K562 (cell line): ENCODE measurements around the gene TP53BP1. TPM values are rescaled to one million over a fixed set of nuclear protein-coding genes. Genes with fewer than 3 reads are reported as not detected.

ENCODE experiments used
- BCL6 ChIP-seq: fragments of 250-450 bp; sonication (Bioruptor Pico); IDR thresholded peaks from 2 replicates; pipeline ENCODE4 v1.4.0; 2020
- DDX20 ChIP-seq: fragments of 450-650 bp; IDR thresholded peaks from 2 replicates; pipeline ENCODE4 v1.6.1; 2016; ENCODE audit warnings: missing genetic modification characterization, low read depth, mild to moderate bottlenecking, missing compliant biosample characterization, moderate library complexity
- DIDO1 ChIP-seq: fragments of 450-650 bp; IDR thresholded peaks from 2 replicates; pipeline ENCODE4 v1.6.1; 2016; ENCODE audit warnings: low read depth, missing biosample characterization, missing genetic modification characterization
- HMGN3 ChIP-seq: IDR thresholded peaks from 2 replicates; pipeline ENCODE4 v1.6.1; 2011; ENCODE audit warnings: borderline replicate concordance, low read depth, mild to moderate bottlenecking, mixed read lengths, low read length; ENCODE audit not compliant: insufficient read length; ENCODE audit errors: extremely low read depth
- JUND ChIP-seq, 2 experiments: IDR thresholded peaks; 2 replicates in 1 of 2; 3 replicates in 1 of 2; pipeline ENCODE4 v1.6.1; 2011; ENCODE audit warnings: borderline replicate concordance in 2 of 2, low read depth in 2 of 2, low read length in 2 of 2, improper control_type of control experiment in 1 of 2, missing biosample characterization in 1 of 2, missing genetic modification characterization in 1 of 2, missing genetic modification reagents in 1 of 2
- KLF13 ChIP-seq: fragments of 450-650 bp; IDR thresholded peaks from 2 replicates; pipeline ENCODE4 v1.6.1; 2016; ENCODE audit warnings: missing genetic modification characterization, low read depth, mild to moderate bottlenecking, missing compliant biosample characterization, moderate library complexity, borderline replicate concordance
- LCOR ChIP-seq: sonication (generic); formaldehyde crosslinking; IDR thresholded peaks from 2 replicates; pipeline ENCODE4 v1.8.0; 2022; ENCODE audit warnings: mild to moderate bottlenecking, missing genetic modification reagents
- MYC ChIP-seq, 2 experiments: fragments of 250-450 bp in 1 of 2; sonication (Bioruptor Pico) in 1 of 2; IDR thresholded peaks; 2 replicates each; pipeline versions ENCODE4 v1.5.1 to v1.6.1; 2012 to 2021; ENCODE audit warnings: low read depth in 2 of 2, borderline replicate concordance in 1 of 2, improper control_type of control experiment in 1 of 2, low read length in 1 of 2, mild to moderate bottlenecking in 1 of 2, moderate library complexity in 1 of 2
- NFE2L1 ChIP-seq: fragments of 450-650 bp; IDR thresholded peaks from 2 replicates; pipeline ENCODE4 v1.6.1; 2016; ENCODE audit warnings: missing genetic modification characterization, low read depth, mild to moderate bottlenecking, missing compliant biosample characterization, moderate library complexity, borderline replicate concordance
- NR1H2 ChIP-seq: sonication (generic); formaldehyde crosslinking; IDR thresholded peaks from 2 replicates; pipeline ENCODE4 v1.4.0; 2020; ENCODE audit warnings: mild to moderate bottlenecking, missing genetic modification reagents
- PCBP2 ChIP-seq: fragments of 200-400 bp; formaldehyde crosslinking; IDR thresholded peaks from 2 replicates; pipeline ENCODE4 v1.6.1; 2018; ENCODE audit warnings: low read length, low read depth, mild to moderate bottlenecking, moderate library complexity; ENCODE audit not compliant: poor library complexity, severe bottlenecking
- PHB ChIP-seq: fragments of 250-450 bp; sonication (Bioruptor Pico); IDR thresholded peaks from 2 replicates; pipeline ENCODE4 v1.5.0; 2021
- PYGO2 ChIP-seq: fragments of 450-650 bp; IDR thresholded peaks from 2 replicates; pipeline ENCODE4 v1.6.1; 2016; ENCODE audit warnings: mild to moderate bottlenecking, missing genetic modification characterization, moderate library complexity, missing compliant biosample characterization
- RBBP5 ChIP-seq: fragments of 200-600 bp; sonication (generic); IDR thresholded peaks from 2 replicates; pipeline ENCODE4 v1.6.1; 2012; ENCODE audit warnings: borderline replicate concordance, mild to moderate bottlenecking, low read length, control low read depth, inconsistent platforms; ENCODE audit not compliant: insufficient read depth, poor library complexity, severe bottlenecking
- SIX5 ChIP-seq, 2 experiments: IDR thresholded peaks; 2 replicates each; pipeline ENCODE4 v1.6.1; 2011; ENCODE audit warnings: low read length in 2 of 2, borderline replicate concordance in 1 of 2, low read depth in 1 of 2, mild to moderate bottlenecking in 1 of 2, moderate library complexity in 1 of 2; ENCODE audit not compliant: insufficient read depth in 1 of 2
- SRSF9 ChIP-seq: fragments of 200-400 bp; formaldehyde crosslinking; IDR thresholded peaks from 2 replicates; pipeline ENCODE4 v1.6.1; 2017; ENCODE audit warnings: low read depth, low read length, borderline replicate concordance
- ZNF143 ChIP-seq: sonication (generic); formaldehyde crosslinking; IDR thresholded peaks from 2 replicates; pipeline ENCODE4 v1.9.0; 2022; ENCODE audit warnings: mild to moderate bottlenecking, missing genetic modification reagents
- ZNF263 ChIP-seq: sonication (generic); formaldehyde crosslinking; IDR thresholded peaks from 2 replicates; pipeline ENCODE4 v1.8.0; 2022; ENCODE audit warnings: mild to moderate bottlenecking, missing genetic modification reagents, borderline replicate concordance
- ZNF57 ChIP-seq: fragments of 450-650 bp; formaldehyde crosslinking; IDR thresholded peaks from 2 replicates; pipeline ENCODE4 v1.4.0; 2020; ENCODE audit warnings: mild to moderate bottlenecking, moderate library complexity
- polyA plus RNA-seq, 8 experiments: library from polyadenylated mRNA; depleted of rRNA in 4 of 8; stranded (reverse) in 5 of 8; unstranded in 3 of 8; fragments of >200 nt; fragmentation: Nextera tagmentation in 2 of 8; fragmentation: Illumina TruSeq in 1 of 8; extraction: Ambion mirVana in 2 of 8; extraction: Trizol in 1 of 8; gene quantifications; 2 replicates each; pipeline versions ENCODE4 v1.2.1 to v1.2.3, GENCODE V29; 2011 to 2014; ENCODE audit warnings: inconsistent platforms in 1 of 8, missing spikeins in 1 of 8
- total RNA-seq, 7 experiments: library from RNA; depleted of rRNA in 6 of 7; stranded (reverse); fragments of >200 nt in 6 of 7; fragmentation: Illumina TruSeq in 2 of 7; extraction: Trizol in 2 of 7; gene quantifications; 2 replicates each; pipeline versions ENCODE4 v1.2.1 to v1.2.3, GENCODE V29; 2011 to 2021; ENCODE audit warnings: low replicate concordance in 1 of 7
- TF ChIP-seq, protein P1 (sequence below): sonication (generic); formaldehyde crosslinking; IDR thresholded peaks from 2 replicates; pipeline ENCODE4 v1.5.0; 2020; ENCODE audit warnings: missing genetic modification reagents
- TF ChIP-seq, protein P2 (sequence below): fragments of 450-650 bp; IDR thresholded peaks from 2 replicates; pipeline ENCODE4 v1.6.1; 2018; ENCODE audit warnings: mild to moderate bottlenecking, low read depth; ENCODE audit not compliant: partially characterized antibody
- TF ChIP-seq, protein P3 (sequence below): fragments of 150-350 bp; conservative IDR thresholded peaks from 2 replicates; pipeline ENCODE4 v1.6.1; 2014; ENCODE audit warnings: low read length

Gene TP53BP1
- total and polyA plus RNA-seq, 9 of the 15 experiments (the other 6 are each of a cell fraction or from before 2014, with no cell fraction given): 5.7 to 63.3 (median 30.9) TPM

DNA sequence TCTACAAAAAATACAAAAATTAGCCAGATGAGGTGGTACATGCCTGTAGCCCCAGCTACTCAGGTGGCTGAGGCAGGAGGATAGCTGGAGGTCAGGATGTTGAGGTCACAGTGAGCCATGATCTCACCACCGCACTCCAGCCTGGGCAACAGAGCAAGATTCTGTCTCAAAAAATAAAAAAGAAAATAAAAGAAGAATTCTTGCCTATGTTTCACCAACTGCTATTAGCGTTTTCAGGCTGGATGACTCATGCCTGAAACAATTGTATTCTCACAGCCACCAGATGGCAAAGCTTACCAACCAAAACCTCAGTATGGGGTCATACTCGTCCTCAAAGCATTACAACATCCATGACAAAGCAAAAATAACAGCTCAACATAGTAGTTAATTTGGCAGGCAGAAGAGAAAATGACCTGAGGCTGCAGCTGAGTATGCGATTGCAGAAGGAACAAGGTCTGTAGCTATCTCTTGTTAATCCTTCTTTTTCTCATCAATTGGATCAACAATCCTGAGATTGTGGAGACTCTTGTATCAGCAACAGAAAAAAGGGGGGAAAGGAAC is 52.2 kb downstream of the TP53BP1 start (continued):
- TF ChIP-seq NR1H2 (CRISPR knock-in tag): no peak
- no peak for TF ChIP-seq DDX20
- TF ChIP-seq MYC (IDR thresholded peaks at IDR 0.05; ENCODE audit: low read depth, low read length): no peak
- no peak for TF ChIP-seq MYC (CRISPR knock-in tag; IDR thresholded peaks at IDR 0.05; ENCODE audit: borderline replicate concordance, low read depth)
- no peak for TF ChIP-seq HMGN3
- TF ChIP-seq KLF13 (tag): no peak
- TF ChIP-seq SRSF9: no peak
- TF ChIP-seq, protein P1, sequence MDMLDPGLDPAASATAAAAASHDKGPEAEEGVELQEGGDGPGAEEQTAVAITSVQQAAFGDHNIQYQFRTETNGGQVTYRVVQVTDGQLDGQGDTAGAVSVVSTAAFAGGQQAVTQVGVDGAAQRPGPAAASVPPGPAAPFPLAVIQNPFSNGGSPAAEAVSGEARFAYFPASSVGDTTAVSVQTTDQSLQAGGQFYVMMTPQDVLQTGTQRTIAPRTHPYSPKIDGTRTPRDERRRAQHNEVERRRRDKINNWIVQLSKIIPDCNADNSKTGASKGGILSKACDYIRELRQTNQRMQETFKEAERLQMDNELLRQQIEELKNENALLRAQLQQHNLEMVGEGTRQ: no peak
- TF ChIP-seq PCBP2: no peak
- TF ChIP-seq, protein P2, sequence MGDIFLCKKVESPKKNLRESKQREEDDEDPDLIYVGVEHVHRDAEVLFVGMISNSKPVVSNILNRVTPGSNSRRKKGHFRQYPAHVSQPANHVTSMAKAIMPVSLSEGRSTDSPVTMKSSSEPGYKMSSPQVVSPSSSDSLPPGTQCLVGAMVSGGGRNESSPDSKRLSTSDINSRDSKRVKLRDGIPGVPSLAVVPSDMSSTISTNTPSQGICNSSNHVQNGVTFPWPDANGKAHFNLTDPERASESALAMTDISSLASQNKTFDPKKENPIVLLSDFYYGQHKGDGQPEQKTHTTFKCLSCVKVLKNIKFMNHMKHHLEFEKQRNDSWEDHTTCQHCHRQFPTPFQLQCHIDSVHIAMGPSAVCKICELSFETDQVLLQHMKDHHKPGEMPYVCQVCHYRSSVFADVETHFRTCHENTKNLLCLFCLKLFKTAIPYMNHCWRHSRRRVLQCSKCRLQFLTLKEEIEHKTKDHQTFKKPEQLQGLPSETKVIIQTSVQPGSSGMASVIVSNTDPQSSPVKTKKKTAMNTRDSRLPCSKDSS: no peak
- no peak for TF ChIP-seq RBBP5
- TF ChIP-seq JUND (IDR thresholded peaks at IDR 0.05; ENCODE audit: borderline replicate concordance, low read depth, low read length): peak; percentile 99
- TF ChIP-seq JUND (tag; IDR thresholded peaks at IDR 0.05; ENCODE audit: borderline replicate concordance, low read depth, low read length): peak; percentile 100
- TF ChIP-seq, protein P3, sequence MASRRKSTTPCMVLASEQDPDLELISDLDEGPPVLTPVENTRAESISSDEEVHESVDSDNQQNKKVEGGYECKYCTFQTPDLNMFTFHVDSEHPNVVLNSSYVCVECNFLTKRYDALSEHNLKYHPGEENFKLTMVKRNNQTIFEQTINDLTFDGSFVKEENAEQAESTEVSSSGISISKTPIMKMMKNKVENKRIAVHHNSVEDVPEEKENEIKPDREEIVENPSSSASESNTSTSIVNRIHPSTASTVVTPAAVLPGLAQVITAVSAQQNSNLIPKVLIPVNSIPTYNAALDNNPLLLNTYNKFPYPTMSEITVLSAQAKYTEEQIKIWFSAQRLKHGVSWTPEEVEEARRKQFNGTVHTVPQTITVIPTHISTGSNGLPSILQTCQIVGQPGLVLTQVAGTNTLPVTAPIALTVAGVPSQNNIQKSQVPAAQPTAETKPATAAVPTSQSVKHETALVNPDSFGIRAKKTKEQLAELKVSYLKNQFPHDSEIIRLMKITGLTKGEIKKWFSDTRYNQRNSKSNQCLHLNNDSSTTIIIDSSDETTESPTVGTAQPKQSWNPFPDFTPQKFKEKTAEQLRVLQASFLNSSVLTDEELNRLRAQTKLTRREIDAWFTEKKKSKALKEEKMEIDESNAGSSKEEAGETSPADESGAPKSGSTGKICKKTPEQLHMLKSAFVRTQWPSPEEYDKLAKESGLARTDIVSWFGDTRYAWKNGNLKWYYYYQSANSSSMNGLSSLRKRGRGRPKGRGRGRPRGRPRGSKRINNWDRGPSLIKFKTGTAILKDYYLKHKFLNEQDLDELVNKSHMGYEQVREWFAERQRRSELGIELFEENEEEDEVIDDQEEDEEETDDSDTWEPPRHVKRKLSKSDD: no peak
- no peak for TF ChIP-seq SIX5 (IDR thresholded peaks at IDR 0.05; ENCODE audit: borderline replicate concordance in 1 of 2, insufficient read depth in 1 of 2, low read depth in 1 of 2, low read length in 2 of 2)
- TF ChIP-seq ZNF263 (CRISPR knock-in tag): no peak
- TF ChIP-seq DIDO1 (tag): no peak
- TF ChIP-seq LCOR (CRISPR knock-in tag): peak; percentile 80
- no peak for TF ChIP-seq BCL6 (CRISPR knock-in tag)
- peak; percentile 91 for TF ChIP-seq NFE2L1 (tag)
- no peak for TF ChIP-seq ZNF57 (CRISPR knock-in tag)
- no peak for TF ChIP-seq PYGO2 (tag)
- no peak for TF ChIP-seq PHB
- no peak for TF ChIP-seq ZNF143
